ENCODE data around the gene KMT2C.
"Not testable (repeated sequence)": the region's sequence is repeated elsewhere in the genome, so short reads cannot be mapped to it uniquely, and the experiment has no call there.

KMT2C gene

GRCh38 chr7:152406030-152406429 lies 29.8 kb downstream of the KMT2C start:
- not testable (repeated sequence) for H3K4me1 ChIP-seq (ENCODE audit: control insufficient read depth, insufficient read depth, low read length, poor library complexity, severe bottlenecking); DNase-seq; H3K27ac ChIP-seq (ENCODE audit: insufficient read depth, low read length, poor library complexity, severe bottlenecking)

GRCh38 chr7:152403726-152404125 lies 32.1 kb downstream of the KMT2C start:
- Histone ChIP-seq H3K9me3 (ENCODE audit: control insufficient read depth, low read length) (no peaks in the 10 kb centered on the region), H3K27ac (ENCODE audit: insufficient read depth, low read length, poor library complexity, severe bottlenecking) (no peak overlapping the region), H3K4me3 (ENCODE audit: insufficient read depth, low read depth, low read length, poor library complexity, severe bottlenecking) (no peak overlapping the region), H3K27me3 (replicated peaks; ENCODE audit: control insufficient read depth, insufficient read depth, low read length, poor library complexity, severe bottlenecking) (no peaks in the 10 kb centered on the region), H3K36me3 (ENCODE audit: control insufficient read depth, insufficient read depth, low read length) (no peaks in the 10 kb centered on the region), H3K4me1 (ENCODE audit: control insufficient read depth, insufficient read depth, low read length, poor library complexity, severe bottlenecking) (no peaks in the 10 kb centered on the region)
- no peak for DNase-seq

More at GRCh38 chr7:152406030-152406429, 29.8 kb downstream of the KMT2C start:
- H3K4me3 ChIP-seq (ENCODE audit: insufficient read depth, low read depth, low read length, poor library complexity, severe bottlenecking); H3K27me3 ChIP-seq (replicated peaks; ENCODE audit: control insufficient read depth, insufficient read depth, low read length, poor library complexity, severe bottlenecking); H3K36me3 ChIP-seq (ENCODE audit: control insufficient read depth, insufficient read depth, low read length); H3K9me3 ChIP-seq (ENCODE audit: control insufficient read depth, low read length): not testable (repeated sequence)

GRCh38 chr7:152402384-152403250 lies 33.2 kb downstream of the KMT2C start:
- no peak for DNase-seq
- H3K36me3 ChIP-seq (ENCODE audit: control insufficient read depth, insufficient read depth, low read length), result no peaks in the 10 kb centered on the region

GRCh38 chr7:152399344-152399743 lies 36.5 kb downstream of the KMT2C start:
- H3K4me1 ChIP-seq (ENCODE audit: control insufficient read depth, insufficient read depth, low read length, poor library complexity, severe bottlenecking), result no peaks in the 10 kb centered on the region
- no peaks in the 10 kb centered on the region for H3K27me3 ChIP-seq (replicated peaks; ENCODE audit: control insufficient read depth, insufficient read depth, low read length, poor library complexity, severe bottlenecking)
- no peak overlapping the region for H3K4me3 ChIP-seq (ENCODE audit: insufficient read depth, low read depth, low read length, poor library complexity, severe bottlenecking)
- no peaks in the 10 kb centered on the region for H3K9me3 ChIP-seq (ENCODE audit: control insufficient read depth, low read length)
- no peaks in the 10 kb centered on the region for H3K36me3 ChIP-seq (ENCODE audit: control insufficient read depth, insufficient read depth, low read length)
- H3K27ac ChIP-seq (ENCODE audit: insufficient read depth, low read length, poor library complexity, severe bottlenecking), result no peak overlapping the region
- DNase-seq, result no peak

More at GRCh38 chr7:152402384-152403250, 33.2 kb downstream of the KMT2C start:
- H3K27me3 ChIP-seq (replicated peaks; ENCODE audit: control insufficient read depth, insufficient read depth, low read length, poor library complexity, severe bottlenecking), result no peaks in the 10 kb centered on the region
- H3K4me1 ChIP-seq (ENCODE audit: control insufficient read depth, insufficient read depth, low read length, poor library complexity, severe bottlenecking), result no peaks in the 10 kb centered on the region
- H3K9me3 ChIP-seq (ENCODE audit: control insufficient read depth, low read length), result no peaks in the 10 kb centered on the region
- no peak overlapping the region for H3K27ac ChIP-seq (ENCODE audit: insufficient read depth, low read length, poor library complexity, severe bottlenecking)
- H3K4me3 ChIP-seq (ENCODE audit: insufficient read depth, low read depth, low read length, poor library complexity, severe bottlenecking), result no peak overlapping the region

GRCh38 chr7:152395112-152395511 lies 40.7 kb downstream of the KMT2C start:
- no peak for DNase-seq
- no peaks in the 10 kb centered on the region for H3K9me3 ChIP-seq (ENCODE audit: control insufficient read depth, low read length)
- no peak overlapping the region for H3K27ac ChIP-seq (ENCODE audit: insufficient read depth, low read length, poor library complexity, severe bottlenecking)
- no peaks in the 10 kb centered on the region for H3K27me3 ChIP-seq (replicated peaks; ENCODE audit: control insufficient read depth, insufficient read depth, low read length, poor library complexity, severe bottlenecking)
- H3K4me3 ChIP-seq (ENCODE audit: insufficient read depth, low read depth, low read length, poor library complexity, severe bottlenecking), result no peak overlapping the region
- H3K4me1 ChIP-seq (ENCODE audit: control insufficient read depth, insufficient read depth, low read length, poor library complexity, severe bottlenecking), result no peaks in the 10 kb centered on the region
- H3K36me3 ChIP-seq (ENCODE audit: control insufficient read depth, insufficient read depth, low read length), result no peaks in the 10 kb centered on the region

GRCh38 chr7:152394214-152394613 lies 41.6 kb downstream of the KMT2C start:
- not testable (repeated sequence) for H3K4me3 ChIP-seq (ENCODE audit: insufficient read depth, low read depth, low read length, poor library complexity, severe bottlenecking); H3K27ac ChIP-seq (ENCODE audit: insufficient read depth, low read length, poor library complexity, severe bottlenecking); DNase-seq; H3K36me3 ChIP-seq (ENCODE audit: control insufficient read depth, insufficient read depth, low read length); H3K27me3 ChIP-seq (replicated peaks; ENCODE audit: control insufficient read depth, insufficient read depth, low read length, poor library complexity, severe bottlenecking); H3K4me1 ChIP-seq (ENCODE audit: control insufficient read depth, insufficient read depth, low read length, poor library complexity, severe bottlenecking); H3K9me3 ChIP-seq (ENCODE audit: control insufficient read depth, low read length)

- no peaks in the 10 kb centered on the region for H3K36me3 ChIP-seq (ENCODE audit: control insufficient read depth, insufficient read depth, low read length)
- no peak overlapping the region for H3K27ac ChIP-seq (ENCODE audit: insufficient read depth, low read length, poor library complexity, severe bottlenecking)
- no peak for DNase-seq
Observed at GRCh38 chr7:152392254-152392653, 43.5 kb downstream of the KMT2C start.

GRCh38 chr7:152386136-152386764 lies 49.6 kb downstream of the KMT2C start:
- not testable (repeated sequence) for DNase-seq; H3K27me3 ChIP-seq (replicated peaks; ENCODE audit: control insufficient read depth, insufficient read depth, low read length, poor library complexity, severe bottlenecking); H3K36me3 ChIP-seq (ENCODE audit: control insufficient read depth, insufficient read depth, low read length); H3K27ac ChIP-seq (ENCODE audit: insufficient read depth, low read length, poor library complexity, severe bottlenecking); H3K4me3 ChIP-seq (ENCODE audit: insufficient read depth, low read depth, low read length, poor library complexity, severe bottlenecking); H3K4me1 ChIP-seq (ENCODE audit: control insufficient read depth, insufficient read depth, low read length, poor library complexity, severe bottlenecking); H3K9me3 ChIP-seq (ENCODE audit: control insufficient read depth, low read length)

More at GRCh38 chr7:152392254-152392653, 43.5 kb downstream of the KMT2C start:
- Histone ChIP-seq H3K4me1 (ENCODE audit: control insufficient read depth, insufficient read depth, low read length, poor library complexity, severe bottlenecking) (no peaks in the 10 kb centered on the region), H3K9me3 (ENCODE audit: control insufficient read depth, low read length) (no peaks in the 10 kb centered on the region), H3K4me3 (ENCODE audit: insufficient read depth, low read depth, low read length, poor library complexity, severe bottlenecking) (no peak overlapping the region), H3K27me3 (replicated peaks; ENCODE audit: control insufficient read depth, insufficient read depth, low read length, poor library complexity, severe bottlenecking) (no peaks in the 10 kb centered on the region)

- not testable (repeated sequence) for H3K36me3 ChIP-seq (ENCODE audit: control insufficient read depth, insufficient read depth, low read length); H3K4me3 ChIP-seq (ENCODE audit: insufficient read depth, low read depth, low read length, poor library complexity, severe bottlenecking); H3K27me3 ChIP-seq (replicated peaks; ENCODE audit: control insufficient read depth, insufficient read depth, low read length, poor library complexity, severe bottlenecking); H3K4me1 ChIP-seq (ENCODE audit: control insufficient read depth, insufficient read depth, low read length, poor library complexity, severe bottlenecking); H3K9me3 ChIP-seq (ENCODE audit: control insufficient read depth, low read length); H3K27ac ChIP-seq (ENCODE audit: insufficient read depth, low read length, poor library complexity, severe bottlenecking); DNase-seq
Observed at GRCh38 chr7:152384235-152385200, 51.3 kb downstream of the KMT2C start.

All from effector memory CD4-positive, alpha-beta T cell (primary cell).